PC-9 (cell line): ENCODE data around the gene EPB41. TPM values are rescaled to one million over a fixed set of nuclear protein-coding genes. Genes with fewer than 3 reads are reported as not detected.

Source experiments
- BruUV-seq: library from RNA; stranded (reverse); fragments of 400-500 nt; replicated peaks from 2 replicates; lab custom pipeline; 2021; lab: Mats Ljungman, UMichigan
- CTCF ChIA-PET: fragments of 300-600 bp; sonication (Branson Sonifier 250); formaldehyde crosslinking; loops from one replicate; lab custom pipeline; 2022; ENCODE audit warnings: antibody characterized with exemption; lab: Charles Lee
- POLR2A ChIA-PET: fragments of 300-600 bp; sonication (Branson Sonifier 250); formaldehyde crosslinking; loops from one replicate; lab custom pipeline; 2022; ENCODE audit warnings: antibody characterized with exemption; ENCODE audit not compliant: unreplicated experiment; lab: Charles Lee
- DNase-seq, 2 experiments: peaks; one replicate each; pipeline versions ENCODE4 v3.0.0 to v3.0.0-alpha.2; 2015 to 2022; ENCODE audit warnings: mixed read lengths in 1 of 2
- H2AFZ ChIP-seq: fragments of 200-600 bp; sonication (generic); 2 replicates; pipeline ENCODE4 v1.8.1; 2017; ENCODE audit warnings: antibody characterized with exemption
- H3F3A ChIP-seq: fragments of 200-600 bp; sonication (generic); 2 replicates; pipeline ENCODE4 v1.8.1; 2017; ENCODE audit warnings: antibody characterized with exemption, mild to moderate bottlenecking, low read depth; ENCODE audit not compliant: insufficient read depth
- H3K27ac ChIP-seq: fragments of 200-600 bp; sonication (generic); 2 replicates; pipeline ENCODE4 v1.6.1; 2016; ENCODE audit warnings: mixed run types
- H3K27me3 ChIP-seq: fragments of 200-600 bp; sonication (generic); 2 replicates; pipeline ENCODE4 v1.6.1; 2016; ENCODE audit warnings: low read depth, mixed run types; ENCODE audit not compliant: insufficient read depth
- H3K36me3 ChIP-seq: fragments of 200-600 bp; sonication (generic); 2 replicates; pipeline ENCODE4 v1.6.1; 2016; ENCODE audit warnings: low read depth, mixed run types
- H3K4me1 ChIP-seq: fragments of 200-600 bp; sonication (generic); replicated peaks from 2 replicates; pipeline ENCODE4 v1.6.1; 2016; ENCODE audit warnings: mixed run types; ENCODE audit not compliant: insufficient read depth
- H3K4me2 ChIP-seq: fragments of 200-600 bp; sonication (generic); 2 replicates; pipeline ENCODE4 v1.6.1; 2017; ENCODE audit warnings: mixed run types
- H3K4me3 ChIP-seq: fragments of 200-600 bp; sonication (generic); 2 replicates; pipeline ENCODE4 v1.6.1; 2016; ENCODE audit warnings: mixed run types
- H3K79me2 ChIP-seq: fragments of 200-600 bp; sonication (generic); 2 replicates; pipeline ENCODE4 v1.6.1; 2017; ENCODE audit warnings: low read depth, mixed run types
- H3K9me2 ChIP-seq: fragments of 200-600 bp; sonication (generic); 2 replicates; pipeline ENCODE4 v1.8.1; 2017; ENCODE audit warnings: mild to moderate bottlenecking; ENCODE audit not compliant: insufficient read depth
- H3K9me3 ChIP-seq: fragments of 200-600 bp; sonication (generic); 2 replicates; pipeline ENCODE4 v1.8.1; 2016; ENCODE audit warnings: low read depth; ENCODE audit not compliant: insufficient read depth
- H4K20me1 ChIP-seq: fragments of 200-600 bp; sonication (generic); 2 replicates; pipeline ENCODE4 v1.8.1; 2017; ENCODE audit not compliant: insufficient read depth
- EZH2 ChIP-seq: fragments of 200-600 bp; sonication (generic); IDR thresholded peaks from 2 replicates; pipeline ENCODE4 v1.8.0; 2017; ENCODE audit warnings: antibody characterized with exemption, low read depth
- intact Hi-C: fragments of 100-400 bp; cut with micrococcal nuclease; formaldehyde crosslinking; loops from one replicate; pipeline ENCODE4 v1.10.0; 2022; ENCODE audit not compliant: unreplicated experiment
- total RNA-seq: library from RNA; stranded (reverse); gene quantifications from 2 replicates; pipeline ENCODE4 v1.2.3, GENCODE V29; 2021
- TF ChIP-seq, protein P1 (sequence below): fragments of 200-600 bp; sonication (generic); conservative IDR thresholded peaks from 2 replicates; pipeline ENCODE4 v1.6.1; 2017; ENCODE audit warnings: mixed run types, antibody characterized with exemption, mild to moderate bottlenecking, moderate library complexity

Gene EPB41
- total RNA-seq, 1 experiment from 2014 or later: 42.2 TPM

DNA sequence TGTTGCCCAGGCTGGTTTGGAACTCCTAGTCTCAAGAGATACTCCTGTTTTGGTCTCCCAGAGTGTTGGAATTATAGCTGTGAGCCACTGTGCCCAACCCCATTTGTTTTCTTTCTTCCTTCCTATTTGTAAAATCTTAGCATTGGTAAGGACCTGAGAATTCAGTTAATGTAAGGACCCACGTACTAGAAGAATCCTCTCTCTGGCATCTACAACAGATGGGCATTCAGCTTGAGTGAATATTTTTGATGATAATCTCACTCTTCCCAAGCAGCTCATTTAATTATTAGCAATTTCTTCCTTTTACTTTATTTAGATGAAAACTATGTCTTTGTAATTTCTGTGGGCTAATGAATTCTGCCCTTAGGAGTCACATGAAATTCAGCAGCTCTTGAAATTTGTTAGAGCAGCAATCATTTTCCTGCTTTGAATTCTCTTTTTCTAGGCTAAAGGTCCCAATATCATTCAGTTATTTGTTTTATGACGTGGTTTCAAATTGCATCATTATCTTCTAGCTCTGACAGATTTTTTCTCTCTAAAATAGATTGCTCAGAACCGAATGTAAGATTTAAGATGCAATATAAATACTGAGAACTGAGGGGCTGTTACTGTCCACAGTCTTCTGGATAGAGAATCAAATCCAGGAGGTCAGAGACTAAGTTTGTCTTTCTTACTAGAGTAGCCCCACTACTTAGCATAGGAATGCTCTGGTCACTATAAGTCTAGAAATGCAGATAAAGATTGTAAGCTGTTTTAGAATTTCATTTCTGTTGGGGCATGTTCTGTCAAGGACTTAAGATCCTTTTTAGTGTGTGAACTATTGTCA, 59.4 kb downstream of the EPB41 start:
- peaks cover 33% of the 10 kb centered on the region for H3K4me1 ChIP-seq
- CTCF ChIA-PET: no interaction called here
- H3K27ac ChIP-seq: peak overlapping the region; percentile 85
- H2AFZ ChIP-seq: peak overlapping the region; percentile 6; the same call in 1 of the 2 replicates
- H3K27me3 ChIP-seq: no peaks in the 10 kb centered on the region
- H4K20me1 ChIP-seq: no peaks in the 10 kb centered on the region
- no peaks in the 10 kb centered on the region for H3K9me3 ChIP-seq
- H3K4me3 ChIP-seq: peak overlapping the region; percentile 21; the same call in 1 of the 2 replicates
- intact Hi-C loops: loop anchor here (2.0 kb wide), 1 partner anchor 59 kb away; the partner anchor contains the start of gene EPB41
- no peaks in the 10 kb centered on the region for H3K9me2 ChIP-seq
- H3F3A ChIP-seq: peaks cover 30% of the 10 kb centered on the region
- H3K4me2 ChIP-seq: peak overlapping the region; percentile 72
- no peak for TF ChIP-seq EZH2
- TF ChIP-seq, protein P1, sequence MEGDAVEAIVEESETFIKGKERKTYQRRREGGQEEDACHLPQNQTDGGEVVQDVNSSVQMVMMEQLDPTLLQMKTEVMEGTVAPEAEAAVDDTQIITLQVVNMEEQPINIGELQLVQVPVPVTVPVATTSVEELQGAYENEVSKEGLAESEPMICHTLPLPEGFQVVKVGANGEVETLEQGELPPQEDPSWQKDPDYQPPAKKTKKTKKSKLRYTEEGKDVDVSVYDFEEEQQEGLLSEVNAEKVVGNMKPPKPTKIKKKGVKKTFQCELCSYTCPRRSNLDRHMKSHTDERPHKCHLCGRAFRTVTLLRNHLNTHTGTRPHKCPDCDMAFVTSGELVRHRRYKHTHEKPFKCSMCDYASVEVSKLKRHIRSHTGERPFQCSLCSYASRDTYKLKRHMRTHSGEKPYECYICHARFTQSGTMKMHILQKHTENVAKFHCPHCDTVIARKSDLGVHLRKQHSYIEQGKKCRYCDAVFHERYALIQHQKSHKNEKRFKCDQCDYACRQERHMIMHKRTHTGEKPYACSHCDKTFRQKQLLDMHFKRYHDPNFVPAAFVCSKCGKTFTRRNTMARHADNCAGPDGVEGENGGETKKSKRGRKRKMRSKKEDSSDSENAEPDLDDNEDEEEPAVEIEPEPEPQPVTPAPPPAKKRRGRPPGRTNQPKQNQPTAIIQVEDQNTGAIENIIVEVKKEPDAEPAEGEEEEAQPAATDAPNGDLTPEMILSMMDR: no peak
- BruUV-seq: no TSS peak
- POLR2A ChIA-PET: interaction anchor here (0.6 to 0.7 kb wide), 3 partner anchors 138 to 1821 kb away, joined by 6 to 8 read pairs (median 7); no protein-coding TSS in a partner anchor
- DNase-seq: peak in 1 of 2 experiments; percentile 71
- no peaks in the 10 kb centered on the region for H3K79me2 ChIP-seq
- no peaks in the 10 kb centered on the region for H3K36me3 ChIP-seq

DNA sequence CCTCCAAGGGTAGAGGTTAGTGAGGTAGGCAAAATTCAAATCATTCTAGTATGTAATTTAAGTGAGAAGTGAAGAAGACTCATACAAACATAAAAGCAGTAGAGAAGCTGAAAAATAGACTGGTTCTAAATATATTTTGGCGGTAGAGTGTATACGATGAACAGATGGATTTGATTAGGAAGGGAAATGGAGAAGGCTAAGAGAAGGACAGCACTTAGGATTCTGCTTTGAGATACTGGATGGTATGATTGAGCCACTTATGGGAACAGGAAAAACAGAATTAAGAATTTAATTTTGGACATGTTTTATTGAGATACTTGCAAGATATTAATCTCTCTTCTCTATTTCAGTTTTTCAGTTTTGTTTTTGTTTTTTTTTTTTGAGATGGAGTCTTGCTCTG, 60.1 kb downstream of the EPB41 start:
- no peaks in the 10 kb centered on the region for H3K9me2 ChIP-seq
- H3K4me1 ChIP-seq: peaks cover 33% of the 10 kb centered on the region
- peaks cover 30% of the 10 kb centered on the region for H3F3A ChIP-seq
- H2AFZ ChIP-seq: no peak overlapping the region
- H3K4me2 ChIP-seq: peak overlapping the region; percentile 72
- POLR2A ChIA-PET: interaction anchor here (0.7 kb wide), 1 partner anchor 1822 kb away, joined by 6 read pairs; no protein-coding TSS in a partner anchor
- peak overlapping the region; percentile 85 for H3K27ac ChIP-seq
- CTCF ChIA-PET: no interaction called here
- no peak for TF ChIP-seq EZH2
- TF ChIP-seq, protein P1: no peak
- H3K9me3 ChIP-seq: no peaks in the 10 kb centered on the region
- BruUV-seq: no TSS peak
- no peak for DNase-seq
- peak overlapping the region; percentile 21; the same call in 1 of the 2 replicates for H3K4me3 ChIP-seq
- intact Hi-C loops: no loop called here
- H3K79me2 ChIP-seq: no peaks in the 10 kb centered on the region
- no peaks in the 10 kb centered on the region for H3K27me3 ChIP-seq
- no peaks in the 10 kb centered on the region for H4K20me1 ChIP-seq
- H3K36me3 ChIP-seq: no peaks in the 10 kb centered on the region

DNA sequence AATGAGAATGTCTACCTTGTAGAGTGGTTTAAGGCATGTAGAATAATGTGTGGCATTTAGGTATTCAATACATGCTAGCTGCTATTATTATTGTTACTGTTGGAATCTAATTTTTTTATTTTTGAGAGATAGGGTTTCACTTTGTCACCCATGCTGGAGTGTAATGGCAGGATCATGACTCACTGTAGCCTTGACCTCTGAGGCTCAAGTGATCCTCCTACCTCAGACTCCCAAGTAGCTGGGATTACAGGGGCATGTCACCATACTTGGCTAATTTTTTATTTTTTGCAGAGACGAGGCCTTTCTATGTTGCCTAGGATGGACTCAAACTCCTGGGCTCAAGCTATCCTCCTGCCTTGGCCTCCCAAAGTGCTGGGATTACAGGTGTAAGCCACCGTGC, 61.9 kb downstream of the EPB41 start:
- H3F3A ChIP-seq: peaks cover 29% of the 10 kb centered on the region
- H3K9me3 ChIP-seq: no peaks in the 10 kb centered on the region
- DNase-seq: no peak
- no peak overlapping the region for H3K27ac ChIP-seq
- no TSS peak for BruUV-seq
- no peaks in the 10 kb centered on the region for H4K20me1 ChIP-seq
- no peak for TF ChIP-seq EZH2
- TF ChIP-seq, protein P1: no peak
- H3K9me2 ChIP-seq: no peaks in the 10 kb centered on the region
- H3K4me1 ChIP-seq: peaks cover 32% of the 10 kb centered on the region
- no peaks in the 10 kb centered on the region for H3K36me3 ChIP-seq
- no peaks in the 10 kb centered on the region for H3K27me3 ChIP-seq
- POLR2A ChIA-PET: interaction anchor here (0.6 to 0.7 kb wide), 3 partner anchors 14 to 26 kb away, joined by 3 to 5 read pairs (median 3); no protein-coding TSS in a partner anchor
- H3K4me2 ChIP-seq: no peak overlapping the region
- CTCF ChIA-PET: no interaction called here
- intact Hi-C loops: no loop called here
- H3K79me2 ChIP-seq: no peaks in the 10 kb centered on the region
- H2AFZ ChIP-seq: no peak overlapping the region
- H3K4me3 ChIP-seq: no peak overlapping the region
